NCI-H748 (cell line): ENCODE data around the gene SLX9.

ENCODE experiments used
- DNase-seq: peaks from one replicate; lab custom pipeline; 2025; ENCODE audit not compliant: unreplicated experiment; lab: John Stamatoyannopoulos, UW

SLX9 gene

GRCh38 chr21:44999428-44999971 lies 59.7 kb downstream of the SLX9 start:
- no peak for DNase-seq

DNA sequence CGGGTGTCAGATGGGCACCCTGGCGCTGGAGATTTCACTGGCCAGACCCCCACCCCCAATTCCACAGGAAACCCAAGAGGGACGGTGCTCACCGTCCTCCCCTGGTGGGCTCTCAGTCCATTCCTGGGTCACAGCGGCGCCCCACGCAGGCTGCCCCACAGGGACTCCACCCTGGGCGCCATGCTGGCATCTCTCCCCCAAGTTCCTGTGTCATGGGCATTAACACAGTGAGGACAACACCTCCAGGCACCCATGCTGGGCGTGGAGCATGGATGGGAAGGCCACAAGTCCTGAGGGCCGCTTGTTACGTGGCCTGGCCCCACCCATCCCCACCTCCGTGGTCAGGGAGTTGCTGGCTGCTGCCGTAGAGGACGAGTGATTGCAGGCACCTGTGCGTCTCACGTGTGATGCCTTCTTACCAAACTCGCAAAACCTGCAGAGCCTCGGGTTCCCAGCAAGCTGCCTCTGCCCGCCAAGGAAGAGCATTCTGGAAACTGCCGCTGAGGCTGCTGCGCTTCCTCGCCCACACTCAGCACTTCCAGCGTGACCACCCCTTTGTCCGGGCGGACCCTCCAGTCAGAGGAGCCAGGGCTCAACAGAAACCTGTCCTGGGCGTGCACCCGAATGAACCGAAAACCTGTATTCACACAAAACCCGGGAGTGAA lies 60.3 kb downstream of the SLX9 start:
- DNase-seq = no peak

GRCh38 chr21:45000637-45001133 lies 60.9 kb downstream of the SLX9 start:
- no peak for DNase-seq

- DNase-seq = no peak
These were observed 61.6 kb downstream of the SLX9 start for GRCh38 chr21:45001134-45002095.

GRCh38 chr21:45002381-45003204 lies 62.8 kb downstream of the SLX9 start:
- no peak for DNase-seq

GRCh38 chr21:45003331-45004058 lies 63.7 kb downstream of the SLX9 start:
- DNase-seq = no peak

GRCh38 chr21:45004059-45004422 lies 64.2 kb downstream of the SLX9 start:
- no peak for DNase-seq

DNA sequence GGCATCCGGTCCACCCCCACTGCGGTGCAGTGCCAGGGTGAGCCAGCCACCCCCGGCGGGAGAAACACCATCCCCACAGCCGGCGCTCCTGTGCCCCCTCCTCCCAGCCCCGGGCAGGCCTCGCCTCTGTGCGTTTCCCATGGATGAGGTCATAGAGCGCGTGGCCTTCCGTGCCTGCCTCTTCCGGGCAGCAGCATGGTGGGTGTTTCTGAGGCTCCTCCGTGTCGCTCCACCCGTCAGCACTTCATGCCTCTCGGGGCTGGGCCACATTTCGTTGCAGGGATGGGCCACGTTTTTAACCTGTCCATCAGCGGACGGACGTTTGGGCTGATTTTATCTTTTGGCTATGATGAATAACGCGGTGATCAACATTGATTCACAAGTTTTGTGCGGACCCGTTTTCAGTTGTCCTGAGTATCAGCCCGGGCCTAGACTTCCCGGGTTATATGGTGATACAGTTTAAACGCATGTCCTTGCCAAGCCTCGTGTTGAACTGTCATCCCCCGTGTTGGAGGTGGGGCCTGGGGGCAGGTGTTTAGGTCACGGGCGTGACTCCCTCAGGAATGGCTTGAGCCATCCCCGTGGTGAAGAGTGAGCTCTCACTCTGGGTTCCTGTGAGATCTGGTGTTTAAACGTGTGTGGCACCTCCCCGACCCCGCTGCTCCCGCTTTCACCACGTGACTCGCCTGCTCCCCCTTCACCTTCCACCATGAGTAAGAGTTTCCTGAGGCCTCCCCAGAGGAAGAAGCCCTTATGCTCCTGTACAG lies 64.8 kb downstream of the SLX9 start:
- DNase-seq = no peak

DNA sequence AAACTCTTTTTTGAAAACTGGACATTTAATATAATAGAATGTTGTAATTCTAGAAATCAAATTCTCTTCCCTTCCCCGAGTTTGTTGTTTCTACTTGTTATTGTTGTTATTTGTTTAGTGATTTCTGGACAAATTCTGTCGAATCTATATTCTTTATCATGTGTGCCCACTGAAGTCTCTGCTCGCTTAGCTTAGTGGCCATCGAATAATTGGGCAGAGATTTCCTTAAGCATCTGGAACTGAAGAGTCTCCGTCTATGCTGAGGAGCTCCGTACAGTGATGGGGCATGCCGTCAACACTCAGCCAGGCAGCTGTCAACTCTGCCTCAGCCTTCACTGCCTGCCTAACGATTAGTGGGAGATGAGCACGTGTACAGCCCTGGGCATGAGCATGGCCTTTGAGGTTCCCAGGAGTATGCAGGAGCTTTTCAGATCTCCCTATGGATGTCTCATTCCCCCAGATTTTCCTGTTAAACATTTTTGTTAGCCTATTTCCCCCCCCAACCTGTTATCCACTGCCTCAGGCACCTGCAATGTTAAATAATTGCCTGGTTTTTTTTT lies 66.8 kb downstream of the SLX9 start:
- DNase-seq = no peak

- no peak for DNase-seq
These were observed 69.8 kb downstream of the SLX9 start for GRCh38 chr21:45009616-45010015.

DNA sequence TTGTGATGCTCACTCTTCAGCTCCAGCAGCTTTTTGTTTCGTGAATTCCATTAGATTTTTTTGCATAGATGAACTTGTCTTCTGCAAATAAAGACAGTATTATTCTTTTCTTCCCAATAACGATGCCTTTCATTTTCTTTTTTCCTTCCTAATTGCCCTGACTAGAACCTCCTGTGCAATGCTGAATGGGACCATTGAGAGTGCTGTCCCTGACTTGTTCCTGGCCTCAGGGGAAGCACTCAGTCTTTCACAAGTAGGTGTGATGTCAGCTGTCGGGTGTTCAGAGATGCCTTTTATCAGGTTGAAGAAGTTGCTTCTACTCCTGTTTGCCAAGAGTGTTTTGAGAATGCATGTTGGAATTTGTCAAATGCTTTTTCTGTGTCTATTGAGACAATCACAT lies 70.3 kb downstream of the SLX9 start:
- DNase-seq = no peak

DNA sequence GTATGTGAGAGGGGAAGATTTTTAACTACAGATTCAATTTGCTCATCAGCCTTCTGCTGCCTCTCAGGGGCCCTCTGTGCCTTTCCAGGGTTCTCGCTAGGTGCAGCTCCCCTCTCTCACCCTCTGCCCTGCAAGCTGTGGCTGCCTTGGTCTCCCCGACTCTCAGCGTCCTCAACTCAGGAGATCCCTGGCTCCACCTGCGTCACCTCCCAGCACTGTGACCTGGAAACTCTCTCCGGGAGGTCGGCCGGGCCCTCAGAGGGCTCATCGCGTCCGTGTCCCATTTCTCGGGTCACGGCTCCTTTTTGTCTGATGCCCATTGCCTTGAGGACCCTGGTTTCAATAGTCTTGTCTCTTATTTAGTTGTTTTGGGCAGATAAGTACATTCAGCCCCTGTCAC lies 71.0 kb downstream of the SLX9 start:
- no peak for DNase-seq

DNA sequence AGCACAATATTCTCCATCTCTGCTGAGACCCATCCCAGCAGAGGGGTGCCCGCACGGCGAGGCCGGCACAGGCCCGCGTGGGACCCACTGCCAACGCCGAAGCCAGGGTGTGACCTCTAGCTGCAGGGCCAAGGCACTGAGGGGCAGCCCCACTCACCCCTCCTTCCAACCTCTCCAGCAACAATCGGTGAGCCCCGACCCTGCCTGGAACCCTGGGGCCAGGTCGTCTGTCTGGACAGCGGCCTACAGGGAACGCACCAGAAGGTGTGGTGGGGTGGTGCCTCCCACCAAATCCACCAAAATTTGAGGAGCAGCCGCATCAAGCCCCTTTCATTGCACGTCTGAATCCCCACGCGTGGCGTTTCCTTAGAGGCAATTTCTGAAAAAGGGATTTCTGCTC lies 71.6 kb downstream of the SLX9 start:
- DNase-seq = no peak

DNA sequence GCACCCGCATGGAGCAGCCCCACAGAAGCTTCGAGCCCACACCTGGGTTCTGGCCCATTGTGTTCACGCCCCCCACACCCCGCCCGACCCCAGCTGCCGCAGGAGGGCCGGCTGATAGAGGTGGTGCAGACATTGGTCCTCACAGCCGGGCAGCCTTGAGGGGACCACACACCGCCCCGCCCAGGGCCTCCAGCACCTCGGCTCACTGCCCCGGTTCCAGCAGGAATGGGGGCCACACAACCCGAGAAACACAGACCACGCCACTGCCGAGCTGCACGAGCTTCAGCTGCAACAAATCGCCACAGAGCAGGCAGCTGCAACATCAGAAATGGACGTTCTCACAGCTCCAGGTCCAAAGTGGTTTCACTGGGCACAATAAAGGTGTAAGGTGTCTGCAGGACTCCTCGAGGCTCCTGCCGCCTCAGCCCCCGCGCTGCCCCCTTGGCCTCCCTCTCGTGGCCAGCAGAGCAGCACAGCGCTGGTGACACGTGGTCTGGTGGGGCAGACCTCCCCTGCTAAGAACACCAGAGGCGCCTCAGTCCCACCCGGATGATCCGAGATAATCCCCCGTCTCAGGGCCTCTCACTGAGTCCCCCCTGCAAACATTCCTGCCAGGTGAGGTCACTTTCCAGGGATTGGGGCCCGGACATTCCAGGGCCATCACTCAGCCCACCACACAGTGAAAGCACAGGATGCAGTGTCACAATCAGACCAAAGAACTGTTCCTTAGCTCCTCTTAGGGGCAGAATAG lies 72.3 kb downstream of the SLX9 start:
- no peak for DNase-seq

DNA sequence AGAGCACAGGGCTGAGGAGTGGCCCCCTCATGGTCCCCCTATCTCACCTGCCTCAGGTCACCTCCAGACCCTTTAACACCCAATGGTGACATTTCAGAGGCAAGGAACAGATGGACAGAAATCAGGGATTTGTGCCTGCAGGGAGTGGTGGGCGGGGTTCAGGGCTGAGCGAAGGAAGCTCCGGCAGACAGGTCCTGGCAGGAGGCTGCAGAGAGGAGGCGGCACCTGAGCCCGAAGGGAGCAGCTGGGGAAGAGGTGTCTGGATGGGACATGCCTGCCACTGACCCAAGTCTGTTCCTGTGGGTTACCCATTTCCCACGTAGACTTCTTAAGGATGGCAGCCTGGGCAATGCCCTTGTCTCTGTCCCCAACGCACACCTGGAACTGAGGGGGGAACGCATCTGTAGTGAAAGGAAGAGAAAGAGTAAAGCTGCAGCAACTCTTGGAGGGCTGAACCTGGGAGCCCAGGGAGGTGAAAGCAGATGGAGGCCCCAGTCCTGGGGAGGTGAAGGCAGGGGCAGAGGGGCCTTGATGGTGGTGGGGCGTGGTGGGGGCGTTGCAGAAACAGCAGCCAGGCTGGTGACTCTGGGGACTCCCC lies 72.9 kb downstream of the SLX9 start:
- no peak for DNase-seq

DNA sequence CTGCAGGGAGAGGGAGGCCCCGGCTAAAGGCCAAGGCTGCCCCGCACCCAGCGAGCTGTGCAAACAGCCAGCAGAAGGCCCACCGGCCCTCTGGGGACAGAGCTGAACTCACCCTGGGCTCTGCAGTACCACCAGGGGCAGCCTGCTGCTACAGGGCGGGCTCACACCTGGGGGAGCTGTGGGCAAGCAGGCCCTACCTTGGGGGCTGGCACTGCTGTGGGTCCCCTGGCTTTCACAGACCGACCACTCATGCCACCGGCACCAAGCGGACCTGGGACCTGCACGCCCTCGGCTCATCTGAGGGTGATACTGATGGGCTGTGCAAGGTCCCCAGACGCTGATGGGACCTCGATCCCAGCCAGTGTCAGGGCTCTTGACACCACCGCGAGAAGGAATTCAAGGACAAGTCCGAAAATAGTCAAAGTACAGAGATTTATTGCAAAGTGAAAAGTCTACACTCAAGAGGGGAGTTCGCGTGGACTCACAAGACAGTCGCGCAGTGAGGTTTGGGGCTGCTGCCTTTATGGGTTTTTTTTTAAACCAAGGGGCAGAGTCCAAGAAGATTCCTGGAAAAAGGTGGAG lies 73.5 kb downstream of the SLX9 start:
- DNase-seq = no peak

DNA sequence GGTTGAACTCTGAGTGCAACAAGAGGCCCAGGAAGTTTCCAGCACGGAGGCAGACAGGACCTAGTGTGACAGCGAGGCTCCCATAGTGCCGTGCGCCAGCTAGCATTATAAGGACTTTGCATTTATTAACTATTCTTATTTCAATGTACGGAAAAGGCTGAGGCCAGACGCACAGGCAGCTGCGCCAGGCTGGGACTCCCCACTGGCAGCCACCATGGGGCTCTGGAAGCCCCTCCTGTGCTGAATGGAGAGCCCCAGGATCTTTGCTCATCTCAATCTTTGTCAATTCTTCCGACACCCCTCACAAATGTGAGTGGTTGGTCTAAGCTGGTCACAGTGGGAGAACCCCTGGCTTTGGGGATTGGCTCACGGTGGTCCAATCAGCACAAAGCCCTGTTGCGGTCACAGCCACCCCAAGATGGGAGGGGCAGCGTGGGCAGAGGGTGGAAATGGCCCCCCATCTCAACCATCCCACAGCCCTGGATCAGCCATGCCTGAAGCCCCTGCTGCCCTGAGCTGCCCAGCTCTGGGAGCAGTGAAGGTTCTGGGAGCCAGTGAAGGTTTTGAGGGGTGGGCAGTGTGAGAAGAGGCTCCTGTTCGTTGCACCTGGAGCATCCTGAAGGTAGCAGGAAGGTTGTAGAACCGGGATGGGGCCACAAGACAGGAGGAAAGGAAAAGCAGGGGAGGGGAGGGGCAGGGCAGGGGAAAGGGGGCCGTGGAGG lies 75.1 kb downstream of the SLX9 start:
- DNase-seq = no peak
